RPMI8226 (cell line): ENCODE results near the gene ARPC1A.
A peak's percentile ranks its signal among the peaks of the same experiment; 100 is the strongest.
"Not testable (repeated sequence)": the region's sequence is repeated elsewhere in the genome, so short reads cannot be mapped to it uniquely, and the experiment has no call there.

ENCODE experiments used
- DNase-seq: peaks from one replicate; pipeline ENCODE4 v3.0.0-alpha.2; 2015

ARPC1A gene

GRCh38 chr7:99371376-99371920 is 45.8 kb downstream of the ARPC1A start:
- DNase-seq: no peak

- no peak for DNase-seq
Measured at GRCh38 chr7:99372275-99373090, 46.8 kb downstream of the ARPC1A start.

GRCh38 chr7:99373091-99374066 is 47.7 kb downstream of the ARPC1A start:
- no peak for DNase-seq

- DNase-seq: peak; percentile 94
Measured at GRCh38 chr7:99374111-99375064, 48.7 kb downstream of the ARPC1A start, which contains the start of gene ARPC1B. ARPC1B (plus strand) TSS chr7:99374730; CDS start chr7:99385715, 10,985 bp downstream.

GRCh38 chr7:99375070-99375807 is 49.5 kb downstream of the ARPC1A start:
- DNase-seq: peak; percentile 90

- DNase-seq: peak; percentile 41
Measured at GRCh38 chr7:99379043-99379577, 53.4 kb downstream of the ARPC1A start.

- not testable (repeated sequence) for DNase-seq
Measured at GRCh38 chr7:99379693-99380031, 54.0 kb downstream of the ARPC1A start.

GRCh38 chr7:99380032-99380822 is 54.5 kb downstream of the ARPC1A start:
- DNase-seq: peak; percentile 80

GRCh38 chr7:99380823-99381663 is 55.3 kb downstream of the ARPC1A start:
- peak; percentile 89 for DNase-seq

GRCh38 chr7:99381664-99382075 is 56.0 kb downstream of the ARPC1A start:
- DNase-seq: peak; percentile 63

GRCh38 chr7:99383203-99383602 is 57.5 kb downstream of the ARPC1A start:
- no peak for DNase-seq

GRCh38 chr7:99383791-99384370 is 58.2 kb downstream of the ARPC1A start:
- no peak for DNase-seq

- DNase-seq: no peak
Measured at GRCh38 chr7:99384523-99384922, 58.8 kb downstream of the ARPC1A start.

GRCh38 chr7:99385564-99385963 is 59.9 kb downstream of the ARPC1A start:
- DNase-seq: no peak

- DNase-seq: peak; percentile 55
Measured at GRCh38 chr7:99386584-99387238, 61.0 kb downstream of the ARPC1A start.

- not testable (repeated sequence) for DNase-seq
Measured at GRCh38 chr7:99387239-99387635, 61.5 kb downstream of the ARPC1A start.

GRCh38 chr7:99387912-99388311 is 62.2 kb downstream of the ARPC1A start:
- DNase-seq: no peak

- no peak for DNase-seq
Measured at GRCh38 chr7:99389772-99390171, 64.1 kb downstream of the ARPC1A start.
